ENCODE results near the gene PIGN.

Gene PIGN

GRCh38 chr18:62224229-62224628, 37.4 kb upstream of the PIGN start:
- no peaks in the 10 kb centered on the region for H3K4me1 ChIP-seq (ENCODE audit: insufficient read depth, low read length)
- H3K27me3 ChIP-seq (ENCODE audit: insufficient read depth, low read length, poor library complexity): no peaks in the 10 kb centered on the region
- H2AFZ ChIP-seq (ENCODE audit: low read depth, low read length): no peak overlapping the region
- no peaks in the 10 kb centered on the region for H4K20me1 ChIP-seq (ENCODE audit: insufficient read depth, low read length)
- no peak overlapping the region for H3K27ac ChIP-seq (ENCODE audit: low read length)
- ATAC-seq (ENCODE audit: insufficient read depth, low read depth) (no peak), DNase-seq (no peak)
- no peak overlapping the region for H3K4me2 ChIP-seq (ENCODE audit: insufficient read depth, low read length)
- peaks cover 69% of the 10 kb centered on the region for H3K36me3 ChIP-seq (ENCODE audit: insufficient read depth, low read length)
- no peak overlapping the region for H3K4me3 ChIP-seq (ENCODE audit: low read depth in 1 of 2, low read length in 2 of 2)
- H3K79me2 ChIP-seq (ENCODE audit: insufficient read depth, low read length): peaks cover 3% of the 10 kb centered on the region; the same call in 1 of the 2 replicates
- no peak overlapping the region for H3K9ac ChIP-seq (ENCODE audit: low read depth, low read length)
- peaks cover 4% of the 10 kb centered on the region for H3K9me3 ChIP-seq (ENCODE audit: insufficient read depth, low read length, severe bottlenecking)
- TF ChIP-seq CTCF (IDR thresholded peaks at IDR 0.05; ENCODE audit: borderline replicate concordance, extremely low read depth, low read length, poor library complexity, severe bottlenecking) (no peak), EZH2 (IDR thresholded peaks at IDR 0.05; ENCODE audit: borderline replicate concordance, low read depth, low read length, severe bottlenecking) (no peak)

GRCh38 chr18:62214790-62215189, 27.9 kb upstream of the PIGN start:
- no peaks in the 10 kb centered on the region for H3K27me3 ChIP-seq (ENCODE audit: insufficient read depth, low read length, poor library complexity)
- H4K20me1 ChIP-seq (ENCODE audit: insufficient read depth, low read length): peaks cover 3% of the 10 kb centered on the region; the same call in 1 of the 2 replicates
- no peak overlapping the region for H3K9ac ChIP-seq (ENCODE audit: low read depth, low read length)
- no peak overlapping the region for H3K4me3 ChIP-seq (ENCODE audit: low read depth in 1 of 2, low read length in 2 of 2)
- DNase-seq (no peak), ATAC-seq (ENCODE audit: insufficient read depth, low read depth) (no peak)
- peaks cover 36% of the 10 kb centered on the region for H3K79me2 ChIP-seq (ENCODE audit: insufficient read depth, low read length)
- H3K4me2 ChIP-seq (ENCODE audit: insufficient read depth, low read length): no peak overlapping the region
- no peaks in the 10 kb centered on the region for H3K9me3 ChIP-seq (ENCODE audit: insufficient read depth, low read length, severe bottlenecking)
- no peak overlapping the region for H2AFZ ChIP-seq (ENCODE audit: low read depth, low read length)
- H3K27ac ChIP-seq (ENCODE audit: low read length): no peak overlapping the region
- TF ChIP-seq EZH2 (IDR thresholded peaks at IDR 0.05; ENCODE audit: borderline replicate concordance, low read depth, low read length, severe bottlenecking) (no peak), CTCF (IDR thresholded peaks at IDR 0.05; ENCODE audit: borderline replicate concordance, extremely low read depth, low read length, poor library complexity, severe bottlenecking) (no peak)
- peaks cover 35% of the 10 kb centered on the region for H3K36me3 ChIP-seq (ENCODE audit: insufficient read depth, low read length)
- H3K4me1 ChIP-seq (ENCODE audit: insufficient read depth, low read length): no peaks in the 10 kb centered on the region

- no peaks in the 10 kb centered on the region for H3K9me3 ChIP-seq (ENCODE audit: insufficient read depth, low read length, severe bottlenecking)
- H3K4me1 ChIP-seq (ENCODE audit: insufficient read depth, low read length): no peaks in the 10 kb centered on the region
- H4K20me1 ChIP-seq (ENCODE audit: insufficient read depth, low read length): peaks cover 3% of the 10 kb centered on the region; the same call in 1 of the 2 replicates
- ATAC-seq (ENCODE audit: insufficient read depth, low read depth) (no peak), DNase-seq (no peak)
- no peak overlapping the region for H3K4me2 ChIP-seq (ENCODE audit: insufficient read depth, low read length)
- no peak overlapping the region for H3K27ac ChIP-seq (ENCODE audit: low read length)
- H3K9ac ChIP-seq (ENCODE audit: low read depth, low read length): no peak overlapping the region
- no peak overlapping the region for H3K4me3 ChIP-seq (ENCODE audit: low read depth in 1 of 2, low read length in 2 of 2)
- no peaks in the 10 kb centered on the region for H3K27me3 ChIP-seq (ENCODE audit: insufficient read depth, low read length, poor library complexity)
- H3K36me3 ChIP-seq (ENCODE audit: insufficient read depth, low read length): peaks cover 30% of the 10 kb centered on the region
- H3K79me2 ChIP-seq (ENCODE audit: insufficient read depth, low read length): peaks cover 58% of the 10 kb centered on the region
- H2AFZ ChIP-seq (ENCODE audit: low read depth, low read length): no peak overlapping the region
- TF ChIP-seq EZH2 (IDR thresholded peaks at IDR 0.05; ENCODE audit: borderline replicate concordance, low read depth, low read length, severe bottlenecking) (no peak), CTCF (IDR thresholded peaks at IDR 0.05; ENCODE audit: borderline replicate concordance, extremely low read depth, low read length, poor library complexity, severe bottlenecking) (no peak)
These were observed 24.5 kb upstream of the PIGN start for GRCh38 chr18:62211325-62211828.
